BJ (cell line): Measurements from ENCODE around the gene KCND1. TPM values are rescaled to one million over a fixed set of nuclear protein-coding genes. Genes with fewer than 3 reads are reported as not detected.

Experiments
- CTCF ChIA-PET: fragments of 350-600 bp; formaldehyde crosslinking; extraction: SDS; loops from one replicate; lab custom pipeline; 2021; ENCODE audit warnings: antibody characterized with exemption, inconsistent platforms; lab: Yijun Ruan, JAX
- POLR2A ChIA-PET: fragments of 300-600 bp; sonication (Branson Sonifier 250); formaldehyde crosslinking; extraction: SDS; loops from one replicate; lab custom pipeline; 2021; ENCODE audit warnings: antibody characterized with exemption; lab: Charles Lee
- DNase-seq: peaks from one replicate; pipeline ENCODE4 v3.0.0-alpha.2; 2011; ENCODE audit warnings: low read depth
- H3K27me3 ChIP-seq: 2 replicates; pipeline ENCODE4 v1.6.0; 2011; ENCODE audit warnings: low read length; ENCODE audit not compliant: control insufficient read depth, insufficient read depth
- H3K36me3 ChIP-seq: 2 replicates; pipeline ENCODE4 v1.5.1; 2011; ENCODE audit warnings: low read length; ENCODE audit not compliant: control insufficient read depth, insufficient read depth
- H3K4me3 ChIP-seq: 2 replicates; pipeline ENCODE4 v1.5.1; 2011; ENCODE audit warnings: low read depth, mild to moderate bottlenecking, control low read depth, low read length
- CTCF ChIP-seq: IDR thresholded peaks from 2 replicates; pipeline ENCODE4 v1.5.1; 2011; ENCODE audit warnings: low read depth, mild to moderate bottlenecking, control low read depth, inconsistent platforms, low read length, moderate library complexity; ENCODE audit not compliant: insufficient read depth
- polyA plus RNA-seq: library from polyadenylated mRNA; depleted of rRNA; stranded (reverse); fragments of >200 nt; gene quantifications from 2 replicates; pipeline ENCODE4 v1.2.3, GENCODE V29; 2011

The KCND1 gene
- polyA plus RNA-seq, 1 experiment: 0.83 TPM

GRCh38 chrX:48969471-48969870, 2.2 kb downstream of the KCND1 start:
- Histone ChIP-seq H3K27me3 (no peaks in the 10 kb centered on the region), H3K4me3 (no peak overlapping the region), H3K36me3 (peaks cover 3% of the 10 kb centered on the region; the same call in 1 of the 2 replicates)
- ChIA-PET CTCF (no interaction called here), POLR2A (no interaction called here)
- TF ChIP-seq CTCF: no peak
- no peak for DNase-seq

GRCh38 chrX:48968377-48968776, 3.3 kb downstream of the KCND1 start:
- H3K36me3 ChIP-seq: no peaks in the 10 kb centered on the region
- H3K4me3 ChIP-seq: no peak overlapping the region
- ChIA-PET POLR2A (no interaction called here), CTCF (no interaction called here)
- TF ChIP-seq CTCF: no peak
- no peak for DNase-seq
- no peaks in the 10 kb centered on the region for H3K27me3 ChIP-seq

GRCh38 chrX:48966796-48967579, 4.7 kb downstream of the KCND1 start:
- Histone ChIP-seq H3K27me3 (no peaks in the 10 kb centered on the region), H3K4me3 (no peak overlapping the region), H3K36me3 (no peaks in the 10 kb centered on the region)
- POLR2A ChIA-PET: no interaction called here
- DNase-seq: no peak
- no peak for TF ChIP-seq CTCF
- CTCF ChIA-PET: no interaction called here

DNA sequence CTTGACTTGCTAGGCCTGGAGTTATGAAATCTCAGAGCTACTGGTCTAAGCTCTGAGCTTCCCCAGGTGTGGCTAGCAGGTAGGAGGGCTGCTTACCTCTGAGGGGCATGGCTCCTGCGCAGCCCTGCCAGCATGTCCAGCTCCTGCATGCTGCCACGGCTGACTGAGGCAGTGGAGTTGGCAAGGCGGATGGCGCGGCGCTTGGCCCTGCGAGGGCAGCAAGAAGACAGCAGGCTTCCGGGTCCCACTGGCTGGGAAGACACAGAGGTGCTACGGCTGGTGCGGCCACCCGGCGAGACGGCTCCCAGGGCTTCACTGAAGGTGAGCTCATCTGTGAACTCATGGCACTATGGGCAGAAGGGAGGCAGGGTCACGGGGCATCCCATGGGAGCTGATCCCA, 5.7 kb downstream of the KCND1 start:
- no peaks in the 10 kb centered on the region for H3K27me3 ChIP-seq
- ChIA-PET POLR2A (no interaction called here), CTCF (no interaction called here)
- no peak for TF ChIP-seq CTCF
- no peak overlapping the region for H3K4me3 ChIP-seq
- DNase-seq: no peak
- H3K36me3 ChIP-seq: no peaks in the 10 kb centered on the region

DNA sequence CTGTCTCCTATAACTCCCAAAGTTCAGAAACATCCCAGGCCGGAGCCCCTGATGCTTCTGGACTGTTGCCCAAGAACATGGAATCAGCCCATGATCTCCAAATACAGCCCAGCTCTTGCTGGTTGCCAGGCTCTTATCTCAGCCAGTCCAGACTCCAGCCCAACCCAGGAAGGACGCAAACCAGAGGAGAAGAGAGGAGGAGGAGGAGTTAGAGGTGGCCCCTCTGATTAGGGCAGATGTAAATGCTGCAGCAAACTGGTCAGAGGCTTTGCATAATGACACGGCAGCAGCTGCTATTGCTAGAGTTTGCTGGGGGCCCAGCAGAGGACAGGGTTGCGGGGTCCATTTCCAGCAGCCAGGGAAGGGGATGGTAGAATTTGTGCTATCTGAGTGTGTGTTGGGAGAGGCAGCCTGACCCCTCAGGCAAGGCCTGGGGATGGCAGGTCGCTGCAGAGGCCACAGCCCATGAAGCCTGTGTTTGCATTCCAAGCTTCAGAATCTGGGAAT, 10.0 kb downstream of the KCND1 start:
- Histone ChIP-seq H3K4me3 (no peak overlapping the region), H3K36me3 (no peaks in the 10 kb centered on the region), H3K27me3 (no peaks in the 10 kb centered on the region)
- CTCF ChIA-PET: interaction anchor here (0.7 kb wide), 1 partner anchor 10 kb away, joined by 3 read pairs; the partner anchor contains the start of gene KCND1
- no peak for TF ChIP-seq CTCF
- no peak for DNase-seq
- POLR2A ChIA-PET: no interaction called here
